ENCODE results near the gene OR6C65.
"Not testable (repeated sequence)": the region's sequence is repeated elsewhere in the genome, so short reads cannot be mapped to it uniquely, and the experiment has no call there.

Gene OR6C65

DNA sequence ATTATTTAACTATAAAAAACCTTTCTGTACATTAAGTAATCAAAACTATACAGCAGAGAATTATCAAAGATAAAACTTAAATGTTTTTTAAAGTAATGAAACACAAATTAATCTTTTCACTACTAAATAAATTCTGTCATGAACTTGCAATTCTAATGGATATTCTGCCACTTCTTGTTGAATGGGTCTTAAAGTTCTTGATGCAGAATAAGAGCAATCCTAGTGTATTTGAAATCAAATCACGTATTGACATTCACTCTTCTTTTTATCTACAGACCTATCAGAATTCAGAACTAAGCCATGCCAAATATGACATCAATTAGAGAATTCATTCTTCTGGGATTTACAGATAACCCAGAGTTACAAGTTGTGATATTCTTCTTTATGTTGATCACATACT lies at the start of gene OR6C65:
TSS of gene OR6C65 (plus strand) at position 301 of the 400 bp plus-strand sequence. CDS start at position 301, 0 bp downstream.
- DNase-seq = no peak

DNA sequence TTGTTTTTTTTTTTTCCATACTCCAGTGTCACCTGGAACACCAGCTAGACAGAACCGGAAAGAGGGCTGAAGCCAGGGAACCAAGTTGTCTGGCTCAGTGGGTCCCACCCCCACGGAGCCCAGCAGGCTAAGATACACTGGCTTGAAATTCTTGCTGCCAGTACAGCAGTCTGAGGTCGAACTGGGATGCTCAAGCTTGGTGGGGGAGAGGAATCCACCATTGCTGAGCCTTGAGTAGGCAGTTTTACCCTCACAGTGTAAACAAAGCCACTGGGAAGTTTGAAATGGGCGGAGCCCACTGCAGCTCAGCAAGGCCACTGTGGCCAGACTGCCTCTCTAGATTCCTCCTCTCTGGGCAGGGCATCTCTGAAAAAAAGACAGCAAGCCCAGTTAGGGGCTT lies 45.0 kb upstream of the OR6C65 start:
- not testable (repeated sequence) for DNase-seq

DNA sequence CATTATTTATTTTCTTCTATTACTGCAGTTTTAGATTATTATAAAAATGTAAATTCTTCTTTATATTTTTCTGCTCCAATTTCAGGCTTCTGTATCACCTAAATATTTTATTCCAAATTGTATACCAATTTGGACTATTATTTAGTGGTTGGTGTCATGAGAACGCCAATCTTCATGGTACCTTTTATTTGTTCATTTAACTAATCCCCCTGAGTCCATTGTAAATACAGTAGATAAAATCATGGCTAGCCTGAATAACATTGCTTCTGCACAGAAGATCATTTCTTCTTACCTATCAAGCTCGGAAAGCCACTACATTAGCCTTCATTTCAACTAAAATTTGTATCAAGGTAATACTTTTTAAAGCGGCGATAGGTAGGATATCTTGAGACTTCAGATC lies 37.7 kb upstream of the OR6C65 start, which contains the start of gene OR6C75:
TSS of gene OR6C75 (plus strand) at position 301 of the 400 bp plus-strand sequence. CDS start 2,136 bp downstream, outside the sequence.
- no peak for DNase-seq

DNA sequence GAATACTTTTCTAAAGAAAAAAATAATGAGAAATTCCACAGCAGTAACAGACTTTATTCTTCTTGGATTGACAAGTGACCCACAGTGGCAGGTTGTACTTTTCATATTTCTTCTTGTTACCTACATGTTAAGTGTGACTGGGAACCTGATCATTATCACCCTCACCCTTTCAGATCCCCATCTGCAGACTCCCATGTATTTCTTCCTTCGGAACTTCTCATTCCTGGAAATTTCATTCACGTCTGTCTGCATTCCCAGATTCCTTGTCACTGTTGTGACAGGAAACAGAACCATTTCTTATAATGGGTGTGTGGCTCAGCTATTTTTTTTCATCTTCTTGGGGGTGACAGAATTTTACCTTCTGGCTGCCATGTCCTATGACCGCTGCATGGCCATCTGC lies 35.2 kb upstream of the OR6C65 start:
- DNase-seq = no peak

DNA sequence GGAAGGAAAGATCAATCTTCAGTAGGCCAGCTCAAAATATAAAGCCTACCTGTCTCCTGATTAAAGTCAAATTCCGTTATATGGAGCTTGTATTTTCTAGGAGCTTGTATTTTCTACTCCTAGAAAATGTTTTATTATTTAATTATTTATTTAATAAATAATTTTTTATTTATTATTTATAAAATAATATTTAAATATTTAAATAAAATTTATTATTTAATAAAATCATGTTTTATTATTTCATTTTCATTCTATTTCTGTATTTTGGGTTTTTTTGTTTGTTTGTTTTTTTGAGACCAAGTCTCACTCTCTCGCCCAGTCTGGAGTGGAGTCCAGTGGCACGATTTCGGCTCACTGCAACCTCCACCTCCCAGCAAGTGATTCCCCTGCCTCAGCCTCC lies 27.8 kb upstream of the OR6C65 start:
- DNase-seq = no peak

DNA sequence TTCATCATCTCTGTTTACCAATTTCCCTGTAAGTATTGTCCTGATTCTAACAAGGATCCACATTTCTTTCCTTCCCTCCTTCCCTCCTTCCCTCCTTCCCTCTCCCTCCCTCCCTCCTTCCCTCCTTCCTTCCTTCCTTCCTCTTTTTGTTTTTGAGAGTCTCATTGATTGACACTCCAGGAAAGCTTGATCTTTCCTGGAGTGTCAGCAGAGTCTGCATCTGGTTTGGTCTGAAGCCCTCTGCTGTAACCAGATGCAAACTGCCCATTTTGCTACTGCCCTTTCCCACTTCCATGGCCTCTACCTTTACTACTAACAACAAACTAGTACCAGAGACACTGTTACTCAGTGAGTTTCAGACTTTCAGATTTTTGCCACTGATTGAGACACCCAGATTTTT lies 14.4 kb upstream of the OR6C65 start:
- no peak for DNase-seq

DNA sequence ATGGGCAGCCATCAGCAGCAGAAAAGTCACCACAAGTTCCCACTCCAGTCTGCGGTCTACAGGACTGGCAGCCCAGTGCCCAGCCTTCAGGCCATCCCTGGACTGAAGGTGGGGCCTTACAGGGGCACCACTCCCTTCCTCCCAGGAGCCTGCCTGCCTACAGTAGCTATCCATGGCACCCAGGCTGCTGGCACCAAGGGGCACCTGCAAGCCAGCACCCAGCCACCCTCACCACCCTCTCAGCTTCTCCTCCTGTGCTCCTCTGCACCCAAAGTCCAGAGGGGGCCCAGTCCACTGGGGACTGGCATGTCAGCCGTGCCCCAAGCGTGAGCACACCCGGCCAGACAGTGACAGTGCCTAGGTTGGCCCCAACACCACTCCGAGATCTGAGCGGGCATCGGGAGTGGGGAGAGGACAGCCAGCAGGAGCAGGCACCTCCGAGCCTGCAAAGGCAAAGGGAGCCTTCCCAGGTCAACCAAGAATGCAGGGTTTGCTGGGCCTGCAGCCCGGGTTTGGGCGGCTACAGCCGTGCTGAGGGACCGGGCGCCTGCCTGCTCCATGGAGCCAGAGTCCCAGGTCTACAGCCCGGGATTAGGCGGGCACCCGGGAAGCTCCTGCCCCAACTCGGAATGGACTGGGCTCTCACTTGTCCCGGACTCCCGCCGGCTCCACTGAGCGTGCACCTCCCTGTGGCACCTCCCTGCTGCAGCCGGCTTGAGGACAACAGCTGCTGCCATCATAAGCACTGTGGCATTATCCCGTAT lies 8.1 kb upstream of the OR6C65 start:
- no peak for DNase-seq

DNA sequence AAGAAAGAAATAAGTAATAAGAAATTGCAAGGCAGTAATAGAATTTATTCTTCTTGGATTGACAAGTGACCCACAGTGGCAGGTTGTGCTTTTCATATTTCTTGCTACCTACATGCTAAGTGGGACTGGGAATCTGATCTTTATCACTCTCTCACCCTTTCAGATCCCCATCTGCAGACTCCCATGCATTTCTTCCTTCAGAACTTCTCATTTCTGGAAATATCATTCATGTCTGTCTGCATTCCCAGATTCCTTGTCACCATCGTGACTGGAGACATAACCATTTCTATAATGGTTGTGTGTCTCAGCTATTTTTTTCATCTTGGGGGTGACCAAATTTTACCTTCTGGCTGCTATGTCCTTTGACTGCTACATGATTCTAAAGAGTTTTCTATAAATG lies 4.0 kb upstream of the OR6C65 start:
- DNase-seq = no peak

DNA sequence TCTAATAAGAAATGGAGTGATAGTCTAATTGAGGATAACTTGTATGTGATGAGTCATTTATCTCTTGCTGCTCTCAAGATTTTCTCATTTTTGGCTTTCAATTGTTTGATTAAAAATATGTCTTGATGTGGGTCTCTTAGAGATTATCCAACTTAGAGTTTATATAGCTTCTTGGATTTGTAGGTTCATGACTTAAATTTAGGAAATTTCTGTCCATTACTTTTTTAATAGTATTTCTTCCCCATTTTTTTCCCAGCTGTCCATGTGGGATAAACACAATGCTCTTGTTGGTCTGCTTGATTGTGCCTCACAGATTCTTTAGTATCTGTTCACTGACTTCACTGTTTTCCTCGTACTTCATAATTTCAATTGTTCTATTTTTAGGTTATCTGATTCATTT lies 7.5 kb downstream of the OR6C65 start:
- no peak for DNase-seq

DNA sequence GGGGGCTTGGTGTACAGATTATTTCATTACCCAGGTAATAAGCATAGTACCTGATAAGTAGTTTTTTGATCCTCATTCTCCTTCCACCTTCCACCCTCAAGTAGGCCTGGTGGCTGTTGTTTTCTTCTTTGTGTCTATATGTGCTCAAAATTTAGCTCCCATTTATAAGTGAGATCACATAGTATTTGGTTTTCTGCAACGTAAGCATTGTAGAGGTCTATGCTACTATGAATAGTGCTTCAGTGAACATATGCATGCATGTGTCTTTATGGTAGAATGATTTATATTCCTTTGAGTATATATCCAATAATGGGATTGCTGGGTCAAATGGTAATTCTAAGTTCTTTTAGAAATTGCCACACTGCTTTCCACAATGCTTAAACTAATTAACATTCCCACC lies 8.8 kb downstream of the OR6C65 start:
- not testable (repeated sequence) for DNase-seq

DNA sequence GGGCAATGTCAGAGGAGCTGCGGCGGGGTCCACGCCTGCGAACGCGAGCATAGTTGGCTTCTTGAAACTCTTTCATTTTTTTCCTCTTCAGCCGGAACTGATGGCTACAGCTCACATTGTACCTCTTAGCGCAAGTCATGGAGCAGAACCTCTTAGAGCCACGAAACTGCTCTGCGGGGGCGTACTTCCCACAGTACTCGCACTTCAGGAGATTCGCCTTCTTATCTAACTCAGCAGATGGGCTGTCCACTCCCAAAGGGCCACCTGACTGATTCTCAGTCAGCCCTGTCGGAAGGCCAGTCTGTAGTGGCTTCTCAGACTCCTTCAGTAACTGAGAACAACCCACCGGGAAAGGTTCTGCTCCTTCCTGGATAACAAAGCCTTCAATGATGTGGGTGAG lies 11.8 kb downstream of the OR6C65 start:
- DNase-seq = not testable (repeated sequence)

DNA sequence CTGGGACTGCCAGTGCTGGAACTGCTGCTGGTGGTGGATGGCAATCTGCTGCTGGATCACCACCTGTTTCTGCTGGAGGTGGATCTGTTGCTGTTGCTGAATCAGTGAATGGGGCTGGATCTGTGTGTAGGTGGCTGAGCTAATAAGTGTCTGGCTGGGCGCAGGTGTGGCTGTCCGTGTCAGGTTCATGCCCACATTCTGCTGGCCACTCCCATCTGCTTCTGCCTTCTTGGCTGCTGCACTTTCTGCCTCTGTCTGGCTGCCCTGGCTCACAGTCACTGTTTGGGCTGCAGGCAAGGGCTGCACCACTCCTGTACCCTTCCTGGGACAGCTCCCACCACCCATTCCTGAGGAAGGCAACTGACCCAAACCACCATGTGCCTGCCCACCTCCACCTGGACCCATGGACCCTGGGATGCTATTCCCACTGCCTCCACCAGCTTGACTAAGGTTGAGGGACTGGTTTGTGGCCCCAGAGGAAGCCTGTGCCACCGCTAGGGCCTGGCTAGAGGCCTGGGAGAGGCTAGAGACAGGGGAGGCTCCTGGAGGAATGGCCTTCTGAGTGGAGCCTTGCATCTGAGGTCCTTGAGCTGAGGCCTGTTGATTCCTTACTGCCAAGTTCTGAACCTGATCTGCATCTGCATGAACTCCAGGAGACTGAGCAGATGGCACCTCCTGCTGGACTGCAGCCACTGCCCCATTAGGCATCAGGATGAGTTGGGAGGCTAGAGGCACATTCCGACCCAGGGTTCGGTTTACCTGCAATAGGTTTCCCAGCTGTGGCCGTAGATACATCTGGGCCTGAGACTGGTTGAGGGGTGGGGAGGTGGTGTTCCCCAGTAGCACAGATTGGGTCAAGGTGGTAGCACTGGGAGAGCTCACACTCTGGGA lies 13.4 kb downstream of the OR6C65 start:
- DNase-seq = peak; percentile 56

DNA sequence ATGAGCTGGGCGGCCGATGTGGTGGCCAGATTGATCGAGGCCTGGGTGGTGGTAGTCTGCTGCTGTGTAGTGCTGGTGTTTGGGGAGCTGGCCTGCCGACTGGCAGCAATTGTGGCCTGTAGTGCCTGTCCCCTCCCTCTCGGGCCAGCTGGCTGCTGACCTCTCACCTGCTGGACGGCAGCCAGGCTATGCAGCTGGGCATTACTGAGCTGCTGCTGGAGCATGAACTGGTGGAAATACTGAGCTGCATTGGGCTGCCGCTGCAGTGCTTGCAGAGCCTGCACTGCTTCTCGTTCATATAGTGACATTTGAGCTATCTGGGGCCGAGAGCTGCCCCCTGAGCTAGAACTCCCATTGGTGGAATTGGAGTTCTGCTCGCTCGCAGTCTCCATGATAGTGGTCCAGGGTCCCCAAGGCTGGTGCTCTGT lies 14.1 kb downstream of the OR6C65 start:
- peak; percentile 61 for DNase-seq

DNA sequence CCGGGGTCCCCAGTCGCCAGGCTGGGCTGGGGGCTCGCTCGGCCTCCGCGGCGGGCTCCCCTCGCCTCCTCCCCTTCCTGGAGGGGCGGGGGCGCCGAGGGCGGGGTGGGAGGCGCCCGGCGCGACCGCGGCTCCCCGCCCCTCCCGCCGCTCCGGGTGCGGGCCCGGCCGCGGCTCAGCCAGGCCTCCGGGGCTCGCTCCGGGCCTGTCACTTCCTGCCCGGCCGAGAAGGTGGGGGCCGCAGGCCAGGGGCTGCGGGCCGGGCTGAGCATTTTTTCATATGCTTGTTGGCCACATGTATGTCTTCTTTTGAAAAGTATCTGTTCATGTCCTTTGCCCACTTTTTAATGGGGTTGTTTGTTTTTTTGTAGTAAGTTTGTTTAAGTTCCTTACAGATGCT lies 14.6 kb downstream of the OR6C65 start:
- peak; percentile 22 for DNase-seq

DNA sequence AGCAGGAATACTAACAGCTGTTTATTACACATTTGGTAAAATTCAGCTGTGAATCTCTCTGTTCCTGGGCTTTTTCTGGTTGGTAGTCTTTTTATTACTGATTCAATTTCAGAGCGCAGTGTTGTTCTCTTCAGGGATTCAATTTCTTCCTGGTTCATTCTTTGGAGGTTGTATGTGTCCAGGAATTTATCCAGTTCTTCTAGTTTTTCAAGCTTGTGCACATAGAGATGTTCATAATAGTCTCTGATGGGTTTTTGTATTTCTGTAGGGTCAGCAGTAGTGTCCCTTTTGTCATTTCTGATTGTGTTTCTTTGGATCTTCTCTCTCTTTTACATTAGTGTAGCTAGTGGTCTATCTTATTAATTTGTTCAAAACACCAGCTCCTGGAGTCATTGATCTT lies 16.6 kb downstream of the OR6C65 start:
- peak; percentile 8 for DNase-seq

DNA sequence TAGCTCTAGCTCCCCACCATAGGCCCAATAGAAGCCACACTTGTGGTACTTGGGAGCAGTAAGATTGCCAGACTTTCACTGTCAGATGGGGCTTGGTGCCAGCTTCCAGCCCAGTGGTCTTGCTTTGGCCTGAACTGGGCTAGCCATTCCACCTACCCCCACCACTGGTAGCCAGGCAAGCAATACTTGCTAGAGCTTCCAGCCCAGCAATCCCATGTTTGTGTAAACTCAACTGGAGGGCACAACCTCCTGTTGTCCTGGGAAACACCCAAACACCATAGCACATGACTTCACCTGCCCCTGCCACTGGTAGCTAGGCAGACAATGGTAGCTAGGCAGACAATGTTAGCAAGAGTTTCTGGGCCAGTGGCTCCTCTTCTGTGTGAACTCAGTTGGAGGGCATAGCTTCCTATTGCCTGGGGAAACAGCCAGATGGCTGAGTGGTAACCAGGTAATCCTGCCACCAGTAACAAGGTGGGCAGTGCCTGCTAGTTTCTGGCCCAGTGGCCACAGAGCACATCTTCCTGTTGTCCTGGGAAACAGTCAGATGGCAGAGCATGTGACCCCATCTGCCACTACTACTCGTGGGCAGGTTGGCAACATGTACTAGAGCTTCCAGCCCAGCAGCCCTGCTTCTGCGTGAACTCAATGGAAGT lies 20.1 kb downstream of the OR6C65 start:
- DNase-seq = peak; percentile 52

DNA sequence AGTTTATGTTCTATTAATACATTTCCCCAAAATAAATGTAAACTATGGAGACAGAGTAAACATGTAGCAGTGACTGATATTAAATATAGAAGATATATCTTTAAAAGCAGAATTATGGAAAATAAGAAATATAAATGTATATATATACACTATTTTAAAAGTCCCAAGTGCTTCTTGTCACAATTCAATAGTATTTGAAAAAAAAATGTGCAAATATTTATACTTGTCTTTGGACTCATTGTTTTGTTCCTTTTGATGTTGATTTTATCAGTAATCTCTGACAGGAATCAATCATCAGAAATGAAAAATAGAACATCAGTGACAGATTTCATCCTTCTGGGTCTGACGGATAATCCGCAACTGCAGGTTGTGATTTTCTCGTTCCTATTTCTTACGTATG lies 25.6 kb downstream of the OR6C65 start, which contains the start of gene OR6C76:
TSS of gene OR6C76 (plus strand) at position 301 of the 400 bp plus-strand sequence. CDS start at position 301, 0 bp downstream.
- DNase-seq = no peak

DNA sequence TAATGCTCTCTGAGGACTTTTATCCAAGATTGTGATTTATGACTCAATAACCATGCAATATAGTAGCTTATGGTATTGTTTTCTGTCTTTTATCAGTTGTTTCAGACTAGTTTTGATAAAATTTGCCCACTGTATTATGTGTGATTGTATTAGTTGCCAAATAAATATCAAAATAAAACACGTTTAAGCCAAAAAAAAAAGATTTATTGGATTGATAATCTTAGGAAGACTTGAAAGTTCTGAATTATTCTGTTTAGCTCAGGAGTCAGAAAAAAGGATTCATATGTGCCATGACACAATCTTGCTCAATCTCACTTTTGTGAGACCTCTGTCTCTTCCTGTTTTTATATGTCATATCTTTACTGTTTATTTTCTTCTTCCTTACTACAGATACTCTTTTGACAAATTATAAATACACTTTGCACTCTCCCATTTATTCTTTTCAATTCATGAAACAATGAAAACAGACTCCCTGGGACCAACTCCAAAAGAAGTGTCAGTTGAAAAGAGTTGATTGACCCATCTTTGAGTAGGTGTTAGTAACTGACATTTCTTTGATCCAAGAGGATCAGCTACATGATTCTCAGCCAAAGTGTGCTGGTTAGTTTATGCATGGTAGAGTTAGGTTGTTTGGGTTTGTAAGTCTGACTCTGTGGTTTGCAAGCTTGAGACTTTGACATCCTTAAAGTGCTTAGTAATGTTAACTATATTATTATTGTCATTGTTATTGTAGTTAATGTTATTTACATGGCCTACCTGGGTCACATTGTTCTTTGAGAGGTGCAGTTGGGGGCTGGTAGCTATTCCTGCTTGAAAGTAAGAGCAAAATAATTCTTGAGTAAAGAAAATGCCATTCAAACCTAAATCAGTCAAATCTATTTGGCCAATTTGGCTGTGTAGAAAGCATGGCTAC lies 28.3 kb downstream of the OR6C65 start:
- no peak for DNase-seq

DNA sequence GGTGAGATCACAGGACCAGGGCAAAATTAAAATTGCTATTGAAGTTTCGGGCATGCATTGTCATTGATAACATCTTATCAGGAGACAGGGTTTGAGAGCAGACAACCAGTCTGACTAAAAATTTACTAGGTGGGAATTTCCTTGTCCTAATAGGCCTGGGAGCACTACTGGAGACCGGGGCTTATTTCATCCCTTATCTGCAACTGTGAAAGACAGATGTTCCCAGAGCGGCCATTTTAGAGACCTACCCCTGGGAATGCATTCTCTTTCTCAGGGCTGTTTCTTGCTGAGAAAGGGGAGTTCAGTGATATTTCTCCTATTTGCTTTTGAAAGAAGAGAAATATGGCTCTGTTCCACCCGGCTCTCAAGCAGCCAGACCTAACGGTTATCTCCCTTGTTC lies 40.9 kb downstream of the OR6C65 start:
- not testable (repeated sequence) for DNase-seq

DNA sequence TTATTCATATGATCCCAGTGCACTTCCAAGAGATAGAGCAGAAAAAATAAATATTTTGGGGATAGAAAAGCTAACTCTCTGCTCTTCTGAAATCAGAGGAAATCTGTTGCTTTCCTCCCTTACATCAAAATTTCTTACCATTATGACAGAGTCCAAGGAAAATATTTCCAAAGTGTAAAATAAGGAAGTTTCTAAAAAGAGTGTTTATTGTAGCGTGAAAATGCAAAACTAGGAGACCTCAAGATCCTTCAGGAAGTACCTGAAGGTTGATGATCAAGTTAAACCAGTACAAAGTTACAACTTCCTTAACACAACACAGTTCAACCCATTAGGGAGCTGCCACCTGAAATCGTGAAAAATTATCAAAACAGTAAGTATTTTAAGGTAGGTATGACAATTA lies 43.4 kb downstream of the OR6C65 start, which contains the start of gene OR6C2:
TSS of gene OR6C2 (plus strand) at position 301 of the 400 bp plus-strand sequence. CDS start 8,138 bp downstream, outside the sequence.
- DNase-seq = no peak

DNA sequence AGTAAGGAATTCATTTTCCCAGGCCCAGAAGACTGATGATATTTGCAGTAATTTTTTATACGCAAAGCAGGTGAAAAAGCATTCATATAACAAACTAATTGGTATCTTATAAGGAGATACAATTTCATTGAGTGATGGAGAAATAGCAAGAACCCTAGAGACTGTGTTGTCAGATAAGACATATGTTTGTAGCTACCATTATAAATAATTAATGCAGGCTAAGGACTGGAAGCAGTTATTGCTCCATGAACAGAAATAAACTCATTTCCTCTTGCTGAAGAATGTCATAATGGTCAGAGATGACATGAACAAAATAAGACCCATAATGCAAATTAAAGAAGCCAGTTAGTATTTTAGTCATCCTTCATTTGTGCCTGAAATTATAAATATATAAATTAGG lies 45.0 kb downstream of the OR6C65 start:
- no peak for DNase-seq

DNA sequence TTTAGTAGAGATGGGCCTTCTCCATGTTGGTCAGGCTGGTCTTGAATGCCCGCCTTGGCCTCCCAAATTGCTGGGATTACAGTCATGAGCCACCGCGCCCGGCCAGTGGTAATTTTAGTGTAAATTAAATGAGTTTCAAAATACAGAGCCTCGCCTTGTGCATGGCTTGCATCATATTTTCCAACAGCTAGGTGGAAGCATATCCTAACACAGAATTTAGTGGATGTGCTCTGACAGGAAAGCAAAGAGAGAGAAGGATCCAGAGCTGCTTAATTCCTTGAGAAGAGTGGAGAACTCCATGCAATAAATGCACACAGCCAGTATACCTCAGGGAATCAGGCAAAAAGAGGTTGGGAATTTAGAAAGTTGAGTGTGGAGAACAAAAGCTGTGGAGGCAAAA lies 46.0 kb downstream of the OR6C65 start:
- peak; percentile 53 for DNase-seq
